Pancreas (tissue), 10 donors: Measurements from ENCODE around the gene DNAH17. TPM values are rescaled to one million over a fixed set of nuclear protein-coding genes. Genes with fewer than 3 reads are reported as not detected.

Experiments used
- ATAC-seq, 4 donors: fragments of 200-7000 bp; cut with Tn5 transposase; one replicate each; pipeline versions ENCODE4 v1.8.0 to v1.9.1; 2020; ENCODE audit warnings: mild to moderate bottlenecking in 4 of 4, moderate library complexity in 4 of 4
- DNase-seq, 6 donors: peaks; one replicate each; pipeline ENCODE4 v3.0.0-alpha.2; 2020
- FAIRE-seq: peaks from 2 replicates; lab custom pipeline; 2012; peaks lifted over from hg19 to GRCh38; lab: Jason Lieb, UNC
- H3K27ac ChIP-seq, 4 donors: fragments of 200-600 bp; sonication (generic); 1 replicate in 3 of 4; 2 replicates in 1 of 4; pipeline versions ENCODE4 v1.5.0 to v1.8.0; 2020
- H3K27me3 ChIP-seq, 4 donors: fragments of 200-600 bp; one replicate each; pipeline ENCODE4 v1.8.0; 2021
- H3K36me3 ChIP-seq, 3 donors: fragments of 200-600 bp; sonication (generic) in 1 of 3; one replicate each; pipeline versions ENCODE4 v1.5.0 to v1.8.0; 2020 to 2021
- H3K4me1 ChIP-seq, 3 donors: fragments of 200-600 bp; one replicate each; pipeline ENCODE4 v1.8.0; 2021
- H3K4me3 ChIP-seq, 4 donors: fragments of 200-600 bp; sonication (generic) in 2 of 4; one replicate each; pipeline versions ENCODE4 v1.5.0 to v1.8.0; 2020 to 2021
- H3K9me3 ChIP-seq, 4 donors: fragments of 200-600 bp; one replicate each; pipeline ENCODE4 v1.8.0; 2021
- WGBS, 2 donors: extraction: QIAGEN DNeasy Blood & Tissue Kit; methylation state at CpG; one replicate each; pipeline ENCODE4 v1.1.7; 2013; 5-methylcytosine and 5-hydroxymethylcytosine counted together
- intact Hi-C, 3 donors: fragments of 100-400 bp; cut with DNase I; formaldehyde crosslinking; loops; one replicate each; pipeline versions ENCODE4 v1.11.1 to v1.14.2; 2022
- polyA plus RNA-seq, 2 donors: library from polyadenylated mRNA; stranded (reverse); fragments of 200-250 nt; gene quantifications; one replicate each; pipeline ENCODE4 v1.2.3, GENCODE V29; 2013
- total RNA-seq, 6 donors: library from RNA; stranded (reverse); fragmentation: NEBNext Ultra II Directional in 4 of 6; extraction: Animal tissue kit (Norgen Biotek cat#: 25700) in 4 of 6; gene quantifications; one replicate each; pipeline versions ENCODE4 v1.2.1 to v1.2.4, GENCODE V29; 2021 to 2023
- TF ChIP-seq, protein P1 (sequence below), 4 donors: fragments of 200-600 bp; sonication (generic) in 3 of 4; IDR thresholded peaks; one replicate each; pipeline versions ENCODE4 v1.5.0 to v1.8.0; 2021; ENCODE audit warnings: antibody characterized with exemption in 4 of 4
- donor health status: healthy with polysubstance abuse.
- donor health status: DM: no; HTN: no; CAD: no; lungs with moderate emphysema.
- donor health status: DM: no; HTN: no; CAD: no.
- donor health status: control.
- donor health status: control.
- donor health status: Bipolar disorder and iron deficiency.
- donor health status: DM: yes; HTN: yes; CAD: no.
- donor health status: DM: no; HTN: no; CAD: no.
- donor health status: DM: no; HTN: no; CAD: no.
- donor health status: DM: yes; HTN: yes; CAD: no.

Gene DNAH17
- total and polyA plus RNA-seq, 8 donors = 0.02 to 0.08 (median 0.03) TPM; not detected in 5

DNA sequence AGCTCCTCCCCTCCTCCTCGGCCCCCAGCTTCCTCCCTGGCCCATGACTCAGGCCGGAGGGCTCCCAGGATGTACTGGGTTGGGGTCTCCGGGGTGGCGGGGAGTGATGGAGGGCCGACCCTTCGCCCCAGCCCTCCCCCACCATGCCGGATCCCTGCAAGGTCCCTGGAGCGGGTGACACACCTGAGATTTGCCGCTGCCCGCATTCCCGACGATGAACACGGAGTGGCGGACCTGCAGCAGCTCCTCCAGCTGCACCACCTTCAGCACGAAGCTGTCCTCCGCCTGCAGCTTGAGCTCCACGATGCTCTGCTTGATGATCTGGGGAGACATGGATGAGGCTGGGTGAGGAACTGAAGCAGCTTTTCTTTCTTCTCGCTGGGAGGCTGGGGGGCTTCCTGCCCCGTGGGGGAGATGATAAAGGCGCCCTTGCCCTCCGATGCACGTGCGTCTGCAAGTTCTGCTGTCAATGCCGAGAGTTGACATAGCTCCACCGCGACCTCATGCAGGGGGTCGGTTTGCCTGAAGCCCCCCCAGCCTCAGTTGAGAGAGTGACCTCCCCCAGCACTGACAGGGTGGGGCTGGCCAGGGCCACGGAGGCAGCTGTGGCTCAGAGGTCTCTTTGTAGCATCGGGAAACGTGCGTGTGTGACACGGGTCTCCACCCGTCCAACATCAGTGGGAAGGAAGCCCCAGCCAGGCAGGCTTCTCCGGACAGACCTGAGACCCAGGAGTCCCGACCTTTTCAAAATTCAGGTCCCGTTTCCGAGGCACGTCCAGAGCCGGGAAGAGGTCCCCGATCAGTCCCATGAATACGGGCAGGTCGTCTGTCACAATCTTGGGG, 83.1 kb downstream of the DNAH17 start:
- TF ChIP-seq, protein P1, sequence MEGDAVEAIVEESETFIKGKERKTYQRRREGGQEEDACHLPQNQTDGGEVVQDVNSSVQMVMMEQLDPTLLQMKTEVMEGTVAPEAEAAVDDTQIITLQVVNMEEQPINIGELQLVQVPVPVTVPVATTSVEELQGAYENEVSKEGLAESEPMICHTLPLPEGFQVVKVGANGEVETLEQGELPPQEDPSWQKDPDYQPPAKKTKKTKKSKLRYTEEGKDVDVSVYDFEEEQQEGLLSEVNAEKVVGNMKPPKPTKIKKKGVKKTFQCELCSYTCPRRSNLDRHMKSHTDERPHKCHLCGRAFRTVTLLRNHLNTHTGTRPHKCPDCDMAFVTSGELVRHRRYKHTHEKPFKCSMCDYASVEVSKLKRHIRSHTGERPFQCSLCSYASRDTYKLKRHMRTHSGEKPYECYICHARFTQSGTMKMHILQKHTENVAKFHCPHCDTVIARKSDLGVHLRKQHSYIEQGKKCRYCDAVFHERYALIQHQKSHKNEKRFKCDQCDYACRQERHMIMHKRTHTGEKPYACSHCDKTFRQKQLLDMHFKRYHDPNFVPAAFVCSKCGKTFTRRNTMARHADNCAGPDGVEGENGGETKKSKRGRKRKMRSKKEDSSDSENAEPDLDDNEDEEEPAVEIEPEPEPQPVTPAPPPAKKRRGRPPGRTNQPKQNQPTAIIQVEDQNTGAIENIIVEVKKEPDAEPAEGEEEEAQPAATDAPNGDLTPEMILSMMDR (IDR thresholded peaks at IDR 0.05) = no peak
- H3K27me3 ChIP-seq = no peaks in the 10 kb centered on the region
- ATAC-seq (no peak), FAIRE-seq (no peak), DNase-seq (peak in 1 of 6 donors; percentile 53)
- H3K4me3 ChIP-seq = no peak overlapping the region
- intact Hi-C loops = loop anchor here in 1 of 3 donors (10.0 kb wide), 1 partner anchor 201 kb away; no protein-coding TSS in a partner anchor
- H3K27ac ChIP-seq = no peak overlapping the region
- H3K9me3 ChIP-seq = no peaks in the 10 kb centered on the region
- no peaks in the 10 kb centered on the region for H3K36me3 ChIP-seq
- no peaks in the 10 kb centered on the region for H3K4me1 ChIP-seq
- WGBS, 2 donors = 56 to 69% methylated on average over 41 to 42 of the region's 42 CpGs

DNA sequence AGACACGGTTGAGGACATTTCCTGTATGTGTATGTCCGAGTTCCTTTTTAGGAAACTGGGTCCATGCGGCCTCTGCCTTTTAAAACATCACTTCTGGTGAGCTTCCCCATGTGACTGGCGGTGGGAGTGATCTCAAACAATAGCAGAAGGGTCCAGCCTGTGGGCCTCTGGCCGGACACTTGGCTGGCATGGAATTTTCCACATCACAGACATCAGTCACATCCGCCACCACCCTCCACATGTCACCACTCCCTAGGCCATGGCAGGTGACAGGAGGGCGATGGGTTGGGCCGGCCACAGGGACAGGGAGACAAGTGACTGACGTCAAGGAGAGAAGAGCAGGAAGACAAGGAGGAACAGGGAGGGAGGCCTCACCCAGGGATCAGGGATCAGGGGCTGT, 83.7 kb downstream of the DNAH17 start:
- DNase-seq (no peak), ATAC-seq (no peak), FAIRE-seq (no peak)
- intact Hi-C loops = loop anchor here in 1 of 3 donors (10.0 kb wide), 1 partner anchor 201 kb away; no protein-coding TSS in a partner anchor
- 77% methylated on average over 6 to 9 of the region's 9 CpGs for WGBS, 2 donors
- Histone ChIP-seq H3K27me3 (no peaks in the 10 kb centered on the region), H3K4me1 (no peaks in the 10 kb centered on the region), H3K27ac (no peak overlapping the region), H3K4me3 (no peak overlapping the region), H3K36me3 (no peaks in the 10 kb centered on the region), H3K9me3 (no peaks in the 10 kb centered on the region)
- TF ChIP-seq, protein P1 (IDR thresholded peaks at IDR 0.05) = no peak

DNA sequence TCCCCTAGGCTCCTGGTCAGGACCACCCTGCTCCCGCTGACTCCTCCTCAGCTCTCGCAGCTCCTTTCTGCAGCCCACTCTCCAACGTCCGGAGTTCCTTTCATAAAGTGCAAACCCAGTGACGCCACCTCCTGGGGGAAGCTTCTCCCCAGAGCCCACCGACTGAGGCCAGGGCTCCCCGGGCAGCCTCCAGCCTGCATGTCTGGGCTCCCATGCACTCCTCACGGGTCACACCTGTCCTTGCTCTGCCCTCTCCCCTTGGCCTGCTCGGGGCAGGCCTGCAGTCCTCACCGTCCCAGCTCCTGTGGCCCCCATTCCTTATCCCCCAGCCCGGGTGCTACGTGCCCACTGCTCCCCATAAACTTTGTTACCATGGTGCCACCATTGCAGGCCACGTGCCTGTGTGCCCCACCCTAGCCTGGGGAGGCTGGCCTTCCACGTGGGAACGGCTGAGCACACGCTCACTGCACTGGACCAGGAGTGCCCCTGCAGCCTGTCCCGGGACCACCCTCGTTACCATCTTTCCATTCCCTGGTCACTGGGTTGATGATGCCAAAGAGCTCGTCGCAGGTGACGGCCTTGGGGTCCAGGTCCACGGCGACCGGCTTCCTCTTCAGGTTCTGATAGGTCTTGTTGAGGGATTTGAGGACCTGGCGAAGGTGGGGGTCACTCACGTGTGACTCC, 84.9 kb downstream of the DNAH17 start:
- no peaks in the 10 kb centered on the region for H3K9me3 ChIP-seq
- DNase-seq (no peak), FAIRE-seq (no peak), ATAC-seq (no peak)
- no peak overlapping the region for H3K4me3 ChIP-seq
- intact Hi-C loops = loop anchor here in 1 of 3 donors (10.0 kb wide), 1 partner anchor 203 kb away; no protein-coding TSS in a partner anchor
- H3K27me3 ChIP-seq = no peaks in the 10 kb centered on the region
- no peaks in the 10 kb centered on the region for H3K4me1 ChIP-seq
- no peaks in the 10 kb centered on the region for H3K36me3 ChIP-seq
- no peak overlapping the region for H3K27ac ChIP-seq
- TF ChIP-seq, protein P1 (IDR thresholded peaks at IDR 0.05) = no peak
- 84% methylated on average over 26 of the region's 26 CpGs for WGBS, 2 donors

DNA sequence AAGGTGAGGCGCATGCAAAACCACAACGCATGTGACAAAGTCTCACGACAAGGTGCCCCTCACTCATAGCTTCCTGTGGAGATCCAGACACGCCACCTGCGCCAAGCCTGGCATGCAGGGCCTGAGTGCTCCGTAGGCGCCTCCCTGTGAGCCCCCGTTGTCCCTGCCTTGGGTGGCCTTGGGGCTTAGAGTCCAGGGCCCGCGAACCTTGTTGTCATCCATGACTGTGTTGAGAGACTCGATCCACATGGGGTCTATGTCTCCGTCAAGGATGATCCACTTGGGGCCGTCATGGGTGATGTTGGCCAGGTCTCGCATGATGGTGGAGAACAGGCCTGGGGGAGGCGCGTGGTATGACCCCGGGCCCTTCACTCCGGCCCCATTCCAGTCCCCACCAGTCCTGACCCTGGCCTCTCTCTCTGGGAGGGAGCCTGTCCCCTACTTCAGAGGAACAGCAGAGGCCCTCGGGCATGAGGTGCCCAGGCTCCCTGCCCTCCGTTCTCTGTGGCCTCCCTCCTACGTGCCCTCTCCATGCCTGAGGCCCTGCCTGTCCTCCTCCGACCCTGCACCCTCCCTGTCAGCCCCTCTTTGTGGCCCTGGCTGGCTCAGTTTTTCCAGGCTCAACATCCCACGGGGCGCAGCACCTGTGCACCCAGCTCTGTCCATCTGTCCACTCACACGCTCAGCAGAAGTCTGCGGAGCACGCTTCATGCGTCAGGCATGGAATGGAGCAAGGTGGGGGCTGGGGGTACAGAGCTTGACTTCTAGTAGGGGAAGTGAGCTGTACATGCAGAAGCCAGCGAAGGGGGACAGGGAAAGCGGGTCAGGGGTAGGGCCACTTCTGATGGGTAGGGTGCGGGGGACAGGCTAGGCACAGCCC, 85.7 kb downstream of the DNAH17 start:
- Histone ChIP-seq H3K27ac (no peak overlapping the region), H3K36me3 (no peaks in the 10 kb centered on the region), H3K9me3 (no peaks in the 10 kb centered on the region), H3K4me3 (no peak overlapping the region), H3K27me3 (no peaks in the 10 kb centered on the region), H3K4me1 (no peaks in the 10 kb centered on the region)
- 85 to 89% methylated on average over 31 of the region's 31 CpGs for WGBS, 2 donors
- DNase-seq = no peak
- no peak for ATAC-seq
- intact Hi-C loops = loop anchor here in 1 of 3 donors (10.0 kb wide), 1 partner anchor 203 kb away; no protein-coding TSS in a partner anchor
- FAIRE-seq = no peak
- TF ChIP-seq, protein P1 (IDR thresholded peaks at IDR 0.05) = no peak
